ENCODE measurements around the gene EDN1. TPM values are rescaled to one million over a fixed set of nuclear protein-coding genes. Genes with fewer than 3 reads are reported as not detected.

Gene EDN1
- polyA plus RNA-seq, 3 donors: 0.11 to 0.71 TPM; not detected in 1

DNA sequence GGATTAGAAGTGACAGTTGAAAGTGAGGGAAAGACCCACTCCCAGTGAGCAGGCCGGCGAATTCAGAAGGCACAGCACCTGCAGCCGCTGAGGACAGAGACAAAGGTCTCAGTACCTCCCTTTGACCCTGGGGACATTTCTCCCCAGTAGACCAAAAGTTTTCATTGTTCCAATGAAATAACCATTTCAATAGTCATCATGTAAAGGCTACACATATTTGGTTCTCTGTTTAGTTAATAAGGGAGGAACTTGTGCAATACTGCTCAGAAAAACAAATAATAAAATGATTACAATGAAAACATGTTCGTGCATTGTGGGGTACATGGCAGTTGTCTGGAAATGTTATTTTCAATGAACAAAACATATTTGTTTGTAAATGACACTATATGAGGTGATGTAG lies 52.5 kb downstream of the EDN1 start:
- Histone ChIP-seq H3K36me3 (replicated peaks in 1 of 2; ENCODE audit: control insufficient read depth in 1 of 2, insufficient read depth in 2 of 2, low read length in 2 of 2) (no peaks in the 10 kb centered on the region), H3K27me3 (ENCODE audit: control insufficient read depth in 2 of 2, insufficient read depth in 2 of 2, low read length in 2 of 2) (no peaks in the 10 kb centered on the region), H3K9me3 (replicated peaks in 1 of 2; ENCODE audit: control insufficient read depth in 1 of 2, insufficient read depth in 1 of 2, low read length in 2 of 2) (no peaks in the 10 kb centered on the region), H3K9ac (ENCODE audit: insufficient read depth, low read length, poor library complexity, severe bottlenecking) (no peak overlapping the region), H3K4me2 (replicated peaks; ENCODE audit: extremely low read depth, low read length, poor library complexity, severe bottlenecking) (no peak overlapping the region), H3K4me3 (replicated peaks in 1 of 3; ENCODE audit: low read depth in 2 of 3, low read length in 3 of 3) (no peak overlapping the region), H3K4me1 (ENCODE audit: control insufficient read depth in 1 of 2, insufficient read depth in 2 of 2, low read length in 2 of 2) (peaks cover 22 to 27% of the 10 kb centered on the region in 2 donors), H2AFZ (ENCODE audit: insufficient read depth, low read depth, low read length, poor library complexity, severe bottlenecking) (no peak overlapping the region), H3K79me2 (ENCODE audit: insufficient read depth, low read length) (no peaks in the 10 kb centered on the region), H4K20me1 (ENCODE audit: insufficient read depth, low read length) (no peaks in the 10 kb centered on the region), H3K27ac (ENCODE audit: low read depth in 1 of 2, low read length in 2 of 2) (no peak overlapping the region)
- TF ChIP-seq, protein P1, sequence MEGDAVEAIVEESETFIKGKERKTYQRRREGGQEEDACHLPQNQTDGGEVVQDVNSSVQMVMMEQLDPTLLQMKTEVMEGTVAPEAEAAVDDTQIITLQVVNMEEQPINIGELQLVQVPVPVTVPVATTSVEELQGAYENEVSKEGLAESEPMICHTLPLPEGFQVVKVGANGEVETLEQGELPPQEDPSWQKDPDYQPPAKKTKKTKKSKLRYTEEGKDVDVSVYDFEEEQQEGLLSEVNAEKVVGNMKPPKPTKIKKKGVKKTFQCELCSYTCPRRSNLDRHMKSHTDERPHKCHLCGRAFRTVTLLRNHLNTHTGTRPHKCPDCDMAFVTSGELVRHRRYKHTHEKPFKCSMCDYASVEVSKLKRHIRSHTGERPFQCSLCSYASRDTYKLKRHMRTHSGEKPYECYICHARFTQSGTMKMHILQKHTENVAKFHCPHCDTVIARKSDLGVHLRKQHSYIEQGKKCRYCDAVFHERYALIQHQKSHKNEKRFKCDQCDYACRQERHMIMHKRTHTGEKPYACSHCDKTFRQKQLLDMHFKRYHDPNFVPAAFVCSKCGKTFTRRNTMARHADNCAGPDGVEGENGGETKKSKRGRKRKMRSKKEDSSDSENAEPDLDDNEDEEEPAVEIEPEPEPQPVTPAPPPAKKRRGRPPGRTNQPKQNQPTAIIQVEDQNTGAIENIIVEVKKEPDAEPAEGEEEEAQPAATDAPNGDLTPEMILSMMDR (IDR thresholded peaks at IDR 0.05): no peak
- peak overlapping the region in 3 of 7 donors; percentile 13 to 72 (median 33) for H3K27ac Mint-ChIP-seq
- no peak for DNase-seq
- peaks cover 4 to 8% (median 5%) of the 10 kb centered on the region in 3 donors for H3K27me3 Mint-ChIP-seq (ENCODE audit: low read depth in 3 of 3)
- H3K4me3 Mint-ChIP-seq: no peak overlapping the region
- H3K9me3 Mint-ChIP-seq: peaks cover 0 to 3% (median 0%) of the 10 kb centered on the region in 7 donors
- intact Hi-C loops (cut with micrococcal nuclease): no loop called here
- H3K4me1 Mint-ChIP-seq: peaks cover 28% of the 10 kb centered on the region
- WGBS (ENCODE audit: insufficient coverage): no CpG with 5 or more reads among the region's 4 CpGs
- H3K36me3 Mint-ChIP-seq: no peaks in the 10 kb centered on the region

DNA sequence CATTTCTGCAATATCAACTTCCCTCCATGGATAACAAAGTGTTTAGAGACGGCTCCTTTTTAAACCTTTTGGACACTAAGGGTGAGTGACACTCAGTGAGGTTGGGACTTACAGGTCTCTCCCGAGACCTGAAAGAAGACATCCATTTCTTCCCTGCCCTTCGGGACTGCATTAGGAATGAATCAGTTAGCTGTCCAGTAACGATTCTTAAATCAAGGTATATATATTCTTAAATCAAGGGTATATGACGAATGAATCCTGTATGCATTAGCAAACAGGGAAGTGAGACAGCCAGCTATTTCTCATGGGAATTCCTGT lies 52.9 kb downstream of the EDN1 start:
- Mint-ChIP-seq H3K36me3 (no peaks in the 10 kb centered on the region), H3K9me3 (peaks cover 0 to 3% (median 0%) of the 10 kb centered on the region in 7 donors), H3K4me1 (peaks cover 28% of the 10 kb centered on the region), H3K27ac (peak overlapping the region in 3 of 7 donors; percentile 25 to 76 (median 31)), H3K27me3 (ENCODE audit: low read depth in 3 of 3) (peaks cover 4 to 8% (median 6%) of the 10 kb centered on the region in 3 donors), H3K4me3 (no peak overlapping the region)
- no peak overlapping the region for H3K9ac ChIP-seq (ENCODE audit: insufficient read depth, low read length, poor library complexity, severe bottlenecking)
- H3K27me3 ChIP-seq (ENCODE audit: control insufficient read depth in 2 of 2, insufficient read depth in 2 of 2, low read length in 2 of 2): no peaks in the 10 kb centered on the region
- H3K4me2 ChIP-seq (replicated peaks; ENCODE audit: extremely low read depth, low read length, poor library complexity, severe bottlenecking): no peak overlapping the region
- H3K4me1 ChIP-seq (ENCODE audit: control insufficient read depth in 1 of 2, insufficient read depth in 2 of 2, low read length in 2 of 2): peaks cover 22 to 27% of the 10 kb centered on the region in 2 donors
- no peak overlapping the region for H3K27ac ChIP-seq (ENCODE audit: low read depth in 1 of 2, low read length in 2 of 2)
- H3K9me3 ChIP-seq (replicated peaks in 1 of 2; ENCODE audit: control insufficient read depth in 1 of 2, insufficient read depth in 1 of 2, low read length in 2 of 2): no peaks in the 10 kb centered on the region
- H2AFZ ChIP-seq (ENCODE audit: insufficient read depth, low read depth, low read length, poor library complexity, severe bottlenecking): no peak overlapping the region
- no peak overlapping the region for H3K4me3 ChIP-seq (replicated peaks in 1 of 3; ENCODE audit: low read depth in 2 of 3, low read length in 3 of 3)
- H3K79me2 ChIP-seq (ENCODE audit: insufficient read depth, low read length): no peaks in the 10 kb centered on the region
- intact Hi-C loops (cut with micrococcal nuclease): no loop called here
- TF ChIP-seq, protein P1 (IDR thresholded peaks at IDR 0.05): no peak
- no peaks in the 10 kb centered on the region for H4K20me1 ChIP-seq (ENCODE audit: insufficient read depth, low read length)
- 47% methylated on average over 2 of the region's 5 CpGs for WGBS (ENCODE audit: insufficient coverage)
- no peaks in the 10 kb centered on the region for H3K36me3 ChIP-seq (replicated peaks in 1 of 2; ENCODE audit: control insufficient read depth in 1 of 2, insufficient read depth in 2 of 2, low read length in 2 of 2)
- peak in 1 of 3 donors; percentile 82 for DNase-seq

Measured in CD14-positive monocyte (primary cell).